ENCODE results near the gene KSR2.

- TF ChIP-seq CTCF (IDR thresholded peaks at IDR 0.05) (no peak), POLR2A (IDR thresholded peaks at IDR 0.05) (no peak)
These were observed 138.3 kb downstream of the KSR2 start for GRCh38 chr12:117830471-117830870.
